Stimulated activated CD4-positive, alpha-beta T cell treated with anti-CD3 and anti-CD28 coated beads, TNF-alpha, amount 100 ng/mL, for 24 hours (primary cell): ENCODE measurements around the gene PRMT7.

Source experiments
- DNase-seq, 3 experiments: peaks; one replicate each; pipeline ENCODE4 v3.0.0-alpha.2; 2020; ENCODE audit warnings: low read depth in 3 of 3

PRMT7 gene

GRCh38 chr16:68362947-68363657, 52.3 kb downstream of the PRMT7 start:
- no peak for DNase-seq

- DNase-seq, result no peak
Measured at GRCh38 chr16:68363658-68364521, 53.1 kb downstream of the PRMT7 start.

- no peak for DNase-seq
Measured at GRCh38 chr16:68364561-68364998, 53.8 kb downstream of the PRMT7 start.

- DNase-seq, result no peak
Measured at GRCh38 chr16:68365167-68365817, 54.5 kb downstream of the PRMT7 start.

GRCh38 chr16:68366062-68366461, 55.2 kb downstream of the PRMT7 start:
- no peak for DNase-seq

- peak in 1 of 3 experiments; percentile 25 for DNase-seq
Measured at GRCh38 chr16:68367030-68367429, 56.2 kb downstream of the PRMT7 start.

GRCh38 chr16:68367440-68367839, 56.6 kb downstream of the PRMT7 start:
- DNase-seq, result no peak

GRCh38 chr16:68367891-68368290, 57.1 kb downstream of the PRMT7 start:
- no peak for DNase-seq

- DNase-seq, result no peak
Measured at GRCh38 chr16:68368301-68368888, 57.6 kb downstream of the PRMT7 start.

GRCh38 chr16:68369168-68369567, 58.3 kb downstream of the PRMT7 start:
- DNase-seq, result no peak

GRCh38 chr16:68369697-68370580, 59.1 kb downstream of the PRMT7 start:
- DNase-seq, result peak in 1 of 3 experiments; percentile 50

- DNase-seq, result no peak
Measured at GRCh38 chr16:68370581-68371275, 59.9 kb downstream of the PRMT7 start.

GRCh38 chr16:68371276-68371651, 60.4 kb downstream of the PRMT7 start:
- DNase-seq, result no peak

- DNase-seq, result no peak
Measured at GRCh38 chr16:68371706-68372380, 61.0 kb downstream of the PRMT7 start.

GRCh38 chr16:68372381-68372720, 61.5 kb downstream of the PRMT7 start:
- no peak for DNase-seq

GRCh38 chr16:68372806-68373205, 62.0 kb downstream of the PRMT7 start:
- no peak for DNase-seq

- no peak for DNase-seq
Measured at GRCh38 chr16:68373528-68374245, 62.9 kb downstream of the PRMT7 start.

GRCh38 chr16:68374246-68374805, 63.5 kb downstream of the PRMT7 start:
- DNase-seq, result no peak
